B cell (primary cell): ENCODE results near the gene MTIF2. TPM values are rescaled to one million over a fixed set of nuclear protein-coding genes. Genes with fewer than 3 reads are reported as not detected.

Experiments used
- ATAC-seq: fragments of 200-7000 bp; cut with Tn5 transposase; one replicate; pipeline ENCODE4 v1.10.0; 2021; ENCODE audit warnings: low read depth, mild to moderate bottlenecking, moderate number of reproducible peaks, moderate library complexity
- CTCF ChIA-PET: fragments of 350-600 bp; sonication (Branson Sonifier 250); formaldehyde crosslinking; loops from one replicate; lab custom pipeline; 2021; ENCODE audit warnings: antibody characterized with exemption, inconsistent platforms; lab: Charles Lee
- POLR2A ChIA-PET: fragments of 350-600 bp; sonication (Branson Sonifier 250); formaldehyde crosslinking; loops from one replicate; lab custom pipeline; 2021; ENCODE audit warnings: antibody characterized with exemption; lab: Charles Lee
- DNase-seq: peaks from one replicate; pipeline ENCODE4 v3.0.0; 2013
- H2AFZ ChIP-seq: 2 replicates; pipeline ENCODE4 v1.6.1; 2012; ENCODE audit warnings: mild to moderate bottlenecking, low read depth, low read length; ENCODE audit not compliant: insufficient read depth, poor library complexity, severe bottlenecking
- H3K27ac ChIP-seq, 2 donors: 1 replicate in 1 of 2; 2 replicates in 1 of 2; pipeline ENCODE4 v1.5.1; 2012 to 2013; ENCODE audit warnings: low read length in 2 of 2, mild to moderate bottlenecking in 2 of 2, moderate library complexity in 1 of 2
- H3K27me3 ChIP-seq, 4 experiments: fragments of 200-600 bp in 1 of 4; sonication (generic) in 1 of 4; replicated peaks in 1 of 4; 1 replicate in 2 of 4; 2 replicates in 2 of 4; pipeline versions ENCODE4 v1.6.1 to v1.7.0; 2013 to 2016; ENCODE audit warnings: low read length in 3 of 4, mild to moderate bottlenecking in 2 of 4, mixed read lengths in 1 of 4, moderate library complexity in 1 of 4; ENCODE audit not compliant: insufficient read depth in 4 of 4, control insufficient read depth in 3 of 4; ENCODE audit errors: control extremely low read depth in 1 of 4
- H3K36me3 ChIP-seq, 2 experiments: replicated peaks in 1 of 2; 1 replicate in 1 of 2; 2 replicates in 1 of 2; pipeline versions ENCODE4 v1.6.1 to v1.7.1; 2013; ENCODE audit warnings: low read length in 1 of 2; ENCODE audit not compliant: insufficient read depth in 2 of 2, control insufficient read depth in 1 of 2; ENCODE audit errors: control extremely low read depth in 1 of 2, extremely low read depth in 1 of 2
- H3K4me1 ChIP-seq, 2 donors: fragments of 200-600 bp in 1 of 2; sonication (generic) in 1 of 2; 1 replicate in 1 of 2; 2 replicates in 1 of 2; pipeline versions ENCODE4 v1.5.1 to v1.6.1; 2013 to 2017; ENCODE audit warnings: low read length in 2 of 2; ENCODE audit not compliant: control insufficient read depth in 2 of 2, insufficient read depth in 2 of 2
- H3K4me2 ChIP-seq: replicated peaks from 2 replicates; pipeline ENCODE3; 2012; ENCODE audit warnings: mild to moderate bottlenecking, low read depth, low read length; ENCODE audit not compliant: poor library complexity, severe bottlenecking
- H3K4me3 ChIP-seq, 5 experiments: fragments of 200-600 bp in 1 of 5; sonication (generic) in 1 of 5; 1 replicate in 3 of 5; 2 replicates in 2 of 5; pipeline versions ENCODE4 v1.5.1 to v1.7.0; 2011 to 2016; ENCODE audit warnings: low read length in 4 of 5, mild to moderate bottlenecking in 4 of 5, low read depth in 2 of 5, control low read depth in 1 of 5, moderate library complexity in 1 of 5; ENCODE audit not compliant: insufficient read depth in 1 of 5; ENCODE audit errors: control extremely low read depth in 1 of 5, extremely low read depth in 1 of 5
- H3K79me2 ChIP-seq: fragments of 200-600 bp; sonication (generic); one replicate; pipeline ENCODE4 v1.6.0; 2016; ENCODE audit warnings: low read length; ENCODE audit not compliant: control insufficient read depth, insufficient read depth
- H3K9ac ChIP-seq: fragments of 200-600 bp; sonication (generic); 2 replicates; pipeline ENCODE4 v1.6.1; 2017; ENCODE audit warnings: mild to moderate bottlenecking, low read length, moderate library complexity
- H3K9me3 ChIP-seq, 3 donors: one replicate each; pipeline versions ENCODE4 v1.6.1 to v1.7.1; 2013; ENCODE audit warnings: low read length in 2 of 3; ENCODE audit not compliant: control insufficient read depth in 2 of 3, insufficient read depth in 1 of 3; ENCODE audit errors: control extremely low read depth in 1 of 3
- H4K20me1 ChIP-seq: 2 replicates; pipeline ENCODE4 v1.6.0; 2012; ENCODE audit warnings: mild to moderate bottlenecking, low read length; ENCODE audit not compliant: insufficient read depth, control insufficient read depth, poor library complexity, severe bottlenecking
- H3K27ac Mint-ChIP-seq: one replicate; pipeline ENCODE4 v1.8.0; 2021; ENCODE audit warnings: mixed read lengths
- H3K27me3 Mint-ChIP-seq: one replicate; pipeline ENCODE4 v1.8.0; 2021; ENCODE audit warnings: mixed read lengths
- H3K4me1 Mint-ChIP-seq: one replicate; pipeline ENCODE4 v1.8.0; 2021; ENCODE audit warnings: mixed read lengths
- H3K4me3 Mint-ChIP-seq: one replicate; pipeline ENCODE4 v1.8.0; 2021; ENCODE audit warnings: mixed read lengths
- H3K9me3 Mint-ChIP-seq: one replicate; pipeline ENCODE4 v1.8.0; 2022; ENCODE audit warnings: mixed read lengths; ENCODE audit not compliant: insufficient read depth
- EZH2 ChIP-seq: IDR thresholded peaks from 2 replicates; pipeline ENCODE4 v1.6.1; 2012; ENCODE audit warnings: borderline replicate concordance, low read depth, mild to moderate bottlenecking, moderate library complexity, low read length; ENCODE audit not compliant: insufficient read depth, poor library complexity, severe bottlenecking
- WGBS: methylation state at CpG from one replicate; pipeline ENCODE4 v1.1.5; 2013; ENCODE audit warnings: missing lambda C conversion rate; ENCODE audit not compliant: insufficient coverage; 5-methylcytosine and 5-hydroxymethylcytosine counted together
- intact Hi-C: fragments of 100-400 bp; cut with micrococcal nuclease; formaldehyde crosslinking; loops from one replicate; pipeline ENCODE4 v1.10.0; 2022
- polyA plus RNA-seq: library from polyadenylated mRNA; depleted of rRNA; stranded (reverse); fragments of >200 nt; gene quantifications from 2 replicates; pipeline ENCODE4 v1.2.3, GENCODE V29; 2012
- total RNA-seq, 2 donors: library from RNA; stranded (reverse); fragments of 120-200 nt in 1 of 2; gene quantifications; 1 replicate in 1 of 2; 2 replicates in 1 of 2; pipeline versions ENCODE4 v1.2.3 to v1.2.4, GENCODE V29; 2013 to 2022
- TF ChIP-seq, protein P1 (sequence below): fragments of 200-600 bp; IDR thresholded peaks from one replicate; pipeline ENCODE4 v1.8.0; 2022; ENCODE audit warnings: antibody characterized with exemption, mild to moderate bottlenecking

The MTIF2 gene
- total and polyA plus RNA-seq, 2 donors (not counting 1 experiment from before 2014, with no cell fraction given), result 12.9 to 36.7 TPM

DNA sequence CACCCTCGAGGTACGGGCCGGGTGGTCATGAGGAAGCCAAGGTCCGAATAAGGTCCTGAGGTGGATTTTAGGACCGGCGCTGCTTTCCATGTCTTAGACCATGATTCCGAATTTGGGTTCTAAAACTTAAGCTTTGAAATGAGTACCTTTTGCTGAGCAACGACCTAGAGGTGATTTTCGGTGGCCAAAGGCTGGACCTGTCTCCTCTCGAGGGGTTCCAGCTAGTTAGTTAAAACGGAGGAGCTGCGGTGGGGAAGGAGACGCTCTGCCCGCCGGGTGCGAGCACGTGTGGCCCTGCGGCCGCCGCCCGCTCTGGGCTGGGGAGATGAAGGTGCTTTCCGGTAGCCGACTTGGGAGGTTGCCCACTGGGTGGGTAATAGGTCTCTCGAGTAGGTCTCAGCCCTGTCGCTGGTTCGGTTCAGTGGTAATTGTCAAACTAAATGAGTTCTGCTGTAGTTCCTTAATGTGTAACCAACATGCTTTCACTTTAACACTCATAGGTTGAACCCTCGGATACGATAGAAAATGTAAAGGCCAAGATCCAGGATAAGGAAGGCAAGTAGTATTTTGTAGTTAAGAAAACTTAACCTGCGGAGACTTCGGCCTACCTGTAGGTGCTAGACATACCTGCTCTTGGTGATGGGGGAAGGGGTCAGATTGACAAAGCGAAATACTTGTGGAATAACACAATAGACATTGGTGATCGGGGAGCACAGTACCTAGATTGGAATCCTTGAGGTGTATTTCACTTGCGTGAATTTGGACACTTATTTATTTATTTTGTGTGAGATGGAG, 36.0 kb downstream of the MTIF2 start:
- CTCF ChIA-PET, result interaction anchor here (1.0 kb wide), 3 partner anchors 9 to 344 kb away, joined by 3 to 5 read pairs (median 4); no protein-coding TSS in a partner anchor
- POLR2A ChIA-PET, result interaction anchor here (0.9 to 1.7 kb wide), 6 partner anchors 10 to 510 kb away, joined by 4 to 26 read pairs (median 6); partner anchors contain the start of genes EML6, MTIF2 and RTN4
- WGBS, result 5% methylated on average over 29 of the region's 33 CpGs
- Histone ChIP-seq H3K4me1 (peaks cover 22 to 33% of the 10 kb centered on the region in 2 donors), H3K4me2 (peak overlapping the region; percentile 87), H3K79me2 (peaks cover 32% of the 10 kb centered on the region), H2AFZ (peak overlapping the region; percentile 93), H3K4me3 (peak overlapping the region; percentile 72 to 98 (median 94)), H3K36me3 (peaks cover 0 to 39% of the 10 kb centered on the region in 2 experiments), H3K9ac (peak overlapping the region; percentile 99), H4K20me1 (peaks cover 15% of the 10 kb centered on the region), H3K27me3 (no peaks in the 10 kb centered on the region), H3K27ac (peak overlapping the region; percentile 95 to 98), H3K9me3 (no peaks in the 10 kb centered on the region)
- Mint-ChIP-seq H3K9me3 (no peaks in the 10 kb centered on the region), H3K27me3 (no peaks in the 10 kb centered on the region), H3K27ac (peak overlapping the region; percentile 99), H3K4me3 (peak overlapping the region; percentile 94), H3K4me1 (peaks cover 48% of the 10 kb centered on the region)
- intact Hi-C loops, result loop anchor here (1.0 to 5.0 kb wide), 10 partner anchors 10 to 1466 kb away; partner anchors contain the start of genes ACYP2, CCDC88A, CFAP36 and CHAC2
- ATAC-seq, result peak; percentile 23
- TF ChIP-seq, protein P1, sequence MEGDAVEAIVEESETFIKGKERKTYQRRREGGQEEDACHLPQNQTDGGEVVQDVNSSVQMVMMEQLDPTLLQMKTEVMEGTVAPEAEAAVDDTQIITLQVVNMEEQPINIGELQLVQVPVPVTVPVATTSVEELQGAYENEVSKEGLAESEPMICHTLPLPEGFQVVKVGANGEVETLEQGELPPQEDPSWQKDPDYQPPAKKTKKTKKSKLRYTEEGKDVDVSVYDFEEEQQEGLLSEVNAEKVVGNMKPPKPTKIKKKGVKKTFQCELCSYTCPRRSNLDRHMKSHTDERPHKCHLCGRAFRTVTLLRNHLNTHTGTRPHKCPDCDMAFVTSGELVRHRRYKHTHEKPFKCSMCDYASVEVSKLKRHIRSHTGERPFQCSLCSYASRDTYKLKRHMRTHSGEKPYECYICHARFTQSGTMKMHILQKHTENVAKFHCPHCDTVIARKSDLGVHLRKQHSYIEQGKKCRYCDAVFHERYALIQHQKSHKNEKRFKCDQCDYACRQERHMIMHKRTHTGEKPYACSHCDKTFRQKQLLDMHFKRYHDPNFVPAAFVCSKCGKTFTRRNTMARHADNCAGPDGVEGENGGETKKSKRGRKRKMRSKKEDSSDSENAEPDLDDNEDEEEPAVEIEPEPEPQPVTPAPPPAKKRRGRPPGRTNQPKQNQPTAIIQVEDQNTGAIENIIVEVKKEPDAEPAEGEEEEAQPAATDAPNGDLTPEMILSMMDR, result no peak
- no peak for TF ChIP-seq EZH2
- DNase-seq, result peak; percentile 77
